OCI-M2 (cell line): ENCODE results near the gene ZNF746.

Experiments
- DNase-seq: peaks from one replicate; lab custom pipeline; 2025; ENCODE audit not compliant: unreplicated experiment; lab: John Stamatoyannopoulos, UW

The ZNF746 gene

DNA sequence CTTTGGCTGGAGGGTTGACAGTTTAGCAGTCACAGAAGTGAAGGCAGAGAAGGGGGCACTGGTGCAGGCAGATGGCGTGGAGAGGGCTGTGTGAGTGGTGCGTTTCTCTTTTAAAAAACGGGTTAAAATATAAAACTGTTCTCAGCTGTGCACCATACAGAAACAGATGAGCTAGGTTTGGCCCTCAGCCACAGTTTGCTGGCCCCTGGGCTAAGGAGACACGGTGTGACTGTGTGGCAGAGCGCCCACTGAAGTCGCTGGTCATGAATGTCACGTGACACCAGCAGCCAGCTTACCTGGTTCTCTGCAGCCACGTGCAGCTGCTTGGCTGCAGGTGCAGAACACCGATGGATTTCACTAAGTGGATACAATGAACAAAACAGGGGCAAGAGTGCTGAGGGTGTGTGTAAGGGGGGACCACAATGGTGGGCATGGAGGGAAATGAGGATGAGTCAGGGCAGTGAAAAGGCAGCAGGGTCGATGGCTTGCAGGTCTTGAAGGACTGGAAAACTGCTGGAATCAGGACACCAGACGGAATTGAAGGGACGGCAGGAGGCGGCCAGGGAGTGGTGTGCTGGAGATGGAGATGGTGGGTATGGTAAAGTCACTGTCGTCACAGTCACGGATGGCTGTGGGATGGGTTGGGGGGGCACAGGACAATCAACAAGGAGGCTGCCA, 7.4 kb downstream of the ZNF746 start:
- no peak for DNase-seq

DNA sequence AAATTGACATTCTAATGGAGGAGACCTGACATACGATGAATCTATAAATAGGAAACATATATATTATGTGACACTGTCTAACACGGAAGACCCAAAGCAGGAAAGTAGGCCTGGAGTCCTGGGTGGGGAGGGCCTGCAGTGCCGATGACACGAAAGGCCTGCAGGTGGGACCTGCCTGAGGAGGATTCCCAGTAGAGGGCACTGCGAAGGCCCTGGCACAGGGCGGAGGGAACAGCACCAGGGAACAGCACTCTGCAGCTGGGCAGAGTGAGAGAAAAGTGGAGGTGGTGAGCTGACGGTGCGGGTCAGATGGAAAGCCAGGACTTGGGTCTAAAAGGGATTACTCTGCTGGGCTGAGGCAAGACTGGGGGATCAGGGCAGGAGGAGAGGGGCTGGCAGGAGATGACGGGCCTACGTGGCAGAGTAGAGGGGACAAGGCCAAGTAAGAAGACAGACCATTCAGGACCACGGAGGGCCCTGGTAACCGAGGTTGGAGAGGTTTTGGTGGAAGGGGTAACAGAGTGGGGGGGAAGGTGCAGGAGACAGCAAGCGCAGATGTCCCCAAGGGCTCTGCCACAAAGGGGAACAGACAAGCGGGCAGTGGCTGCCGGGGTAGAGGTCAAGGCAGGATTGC, 8.1 kb downstream of the ZNF746 start:
- DNase-seq, result no peak

DNA sequence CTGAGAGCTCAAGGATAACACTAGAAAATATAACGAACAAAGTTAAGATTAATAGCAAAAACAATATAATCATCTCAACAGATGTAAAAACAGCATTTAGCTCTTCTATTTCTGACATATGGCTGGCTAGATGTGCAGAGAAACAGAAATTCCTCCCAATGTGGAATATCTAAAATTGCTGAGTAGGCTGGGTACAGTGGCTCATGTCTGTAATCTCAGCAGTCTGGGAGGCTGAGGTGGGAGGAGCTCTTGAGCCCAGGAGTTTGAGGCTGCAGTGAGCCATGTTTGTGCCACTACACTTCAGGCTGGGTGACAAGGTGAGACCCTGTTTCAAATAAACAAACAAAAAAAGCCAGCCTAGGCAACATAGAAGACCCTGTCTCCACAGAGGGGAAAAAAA, 18.0 kb downstream of the ZNF746 start:
- DNase-seq, result no peak

DNA sequence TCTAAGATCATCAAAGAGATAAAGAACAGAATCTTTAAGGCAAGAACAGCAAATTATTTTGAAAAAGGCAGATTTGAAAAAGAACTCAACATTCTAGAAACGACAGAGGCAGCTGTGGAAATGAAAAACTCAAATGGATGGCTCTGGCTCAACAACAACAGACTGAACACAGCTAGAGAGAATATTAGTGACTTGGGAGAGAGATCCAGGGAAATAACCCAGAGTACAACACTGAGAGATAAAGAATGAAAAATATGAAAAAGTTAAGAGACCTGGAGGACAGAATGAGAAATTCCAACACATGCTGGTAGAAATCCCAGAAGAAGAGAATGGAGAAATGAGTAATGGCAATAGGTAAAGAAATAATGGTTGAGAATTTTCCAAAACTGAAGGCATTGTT, 18.9 kb downstream of the ZNF746 start:
- no peak for DNase-seq

DNA sequence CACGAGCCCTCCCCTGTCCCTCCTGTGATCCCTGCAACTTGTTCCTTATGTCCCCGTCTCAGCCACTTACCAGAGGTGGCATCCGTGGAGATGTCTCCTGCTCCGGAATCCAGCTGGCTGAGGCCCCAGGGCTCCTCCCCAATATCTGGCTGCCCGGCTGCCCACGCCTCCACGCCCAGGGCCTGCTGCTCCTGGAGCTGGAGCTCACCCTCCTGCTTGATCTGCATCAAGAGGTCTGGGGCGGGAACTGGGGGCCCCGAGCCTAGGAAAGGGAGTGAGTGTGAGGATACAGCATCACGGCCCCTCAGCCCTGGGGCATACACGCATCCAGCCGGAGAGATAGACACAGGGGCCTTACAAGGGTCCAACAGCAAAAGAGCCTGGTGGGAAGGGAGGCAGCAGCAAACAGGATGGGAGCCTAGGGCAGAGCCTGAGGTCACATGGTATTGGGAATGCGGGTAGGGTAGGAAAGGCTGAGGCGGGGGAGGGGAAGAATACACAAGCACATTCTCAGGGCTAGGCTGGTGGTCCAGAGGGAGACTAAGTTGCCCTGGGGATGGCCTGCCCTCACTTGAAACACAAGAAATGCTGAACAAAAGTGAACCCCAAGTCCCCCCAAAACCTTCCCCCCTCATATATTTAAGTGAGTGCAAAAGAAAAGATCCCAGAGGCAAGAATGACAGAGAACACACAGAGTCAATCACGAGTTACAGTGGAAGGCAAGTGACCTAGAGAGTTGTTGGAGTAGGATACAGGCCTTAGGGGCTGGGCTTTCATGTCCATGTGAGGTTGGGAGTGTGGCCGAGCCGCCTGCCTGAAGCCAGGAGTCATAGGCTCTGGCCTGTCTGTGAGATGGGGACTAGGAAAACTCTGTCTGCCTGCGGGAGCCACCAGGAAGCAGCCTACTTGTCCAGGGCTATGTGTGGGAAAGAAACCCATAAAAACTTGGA, 19.8 kb downstream of the ZNF746 start:
- DNase-seq, result no peak

DNA sequence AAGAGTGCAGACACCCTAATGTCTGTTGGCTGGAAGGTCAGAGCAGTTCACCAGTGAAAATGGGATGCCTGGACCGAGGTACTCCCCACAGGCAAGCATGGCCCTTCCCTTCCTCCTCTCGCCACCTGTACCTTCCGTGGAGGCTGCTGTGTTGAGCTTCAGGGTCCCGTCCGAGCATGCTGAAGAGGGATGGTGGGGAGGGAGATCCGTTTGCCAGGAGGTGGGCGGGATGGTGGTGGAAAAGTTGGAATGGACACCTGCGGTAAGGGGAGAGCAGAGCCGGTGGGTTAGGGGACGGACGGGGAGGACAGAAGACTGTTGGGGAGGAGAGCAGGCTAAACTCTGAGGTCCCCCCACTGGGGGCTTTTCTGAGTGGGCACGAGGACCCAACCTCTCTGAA, 20.8 kb downstream of the ZNF746 start:
- DNase-seq, result no peak

DNA sequence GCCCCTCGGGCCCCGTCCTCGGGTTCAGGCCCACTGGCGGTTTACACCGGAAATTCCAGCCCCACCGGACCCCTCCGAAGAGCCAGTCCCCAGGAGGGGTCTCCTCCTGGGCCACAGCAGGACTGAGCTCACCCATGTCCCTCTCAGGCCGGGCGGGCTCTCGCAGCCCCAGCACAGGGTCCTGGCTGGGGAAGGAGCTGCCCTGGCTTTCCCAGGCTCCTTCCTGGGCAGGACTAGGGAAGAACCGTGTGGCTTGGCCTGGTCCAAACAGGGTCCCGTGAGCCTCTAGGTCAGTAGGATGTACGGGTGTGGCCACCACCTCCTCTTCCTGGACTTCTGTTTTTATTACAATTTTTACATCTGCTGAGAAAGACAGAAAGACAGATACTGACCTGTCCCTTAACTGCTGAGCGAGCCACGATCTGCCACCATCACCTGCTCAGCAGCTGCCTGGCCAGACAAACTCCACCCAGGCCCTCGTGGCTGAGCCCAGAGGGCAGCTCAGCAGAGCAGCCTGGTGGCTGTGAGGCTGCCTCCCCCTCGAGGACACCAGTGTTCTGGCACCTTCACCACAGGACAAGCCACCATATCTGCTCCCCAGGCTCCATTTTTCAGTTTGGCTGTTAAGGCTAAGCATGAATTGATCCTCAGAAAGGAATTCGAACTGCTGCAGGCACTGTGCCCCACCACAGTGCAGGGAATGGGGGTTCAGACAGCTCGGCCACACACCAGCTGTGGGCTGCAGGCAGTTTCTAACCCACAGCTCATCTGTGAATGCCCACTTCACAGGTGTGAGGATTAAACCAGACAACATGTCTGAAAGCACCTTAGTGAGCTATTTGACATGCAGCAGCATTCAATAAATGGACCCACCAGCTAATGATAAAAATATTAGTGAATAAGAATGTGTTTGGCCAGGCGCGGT, 22.2 kb downstream of the ZNF746 start:
- no peak for DNase-seq

DNA sequence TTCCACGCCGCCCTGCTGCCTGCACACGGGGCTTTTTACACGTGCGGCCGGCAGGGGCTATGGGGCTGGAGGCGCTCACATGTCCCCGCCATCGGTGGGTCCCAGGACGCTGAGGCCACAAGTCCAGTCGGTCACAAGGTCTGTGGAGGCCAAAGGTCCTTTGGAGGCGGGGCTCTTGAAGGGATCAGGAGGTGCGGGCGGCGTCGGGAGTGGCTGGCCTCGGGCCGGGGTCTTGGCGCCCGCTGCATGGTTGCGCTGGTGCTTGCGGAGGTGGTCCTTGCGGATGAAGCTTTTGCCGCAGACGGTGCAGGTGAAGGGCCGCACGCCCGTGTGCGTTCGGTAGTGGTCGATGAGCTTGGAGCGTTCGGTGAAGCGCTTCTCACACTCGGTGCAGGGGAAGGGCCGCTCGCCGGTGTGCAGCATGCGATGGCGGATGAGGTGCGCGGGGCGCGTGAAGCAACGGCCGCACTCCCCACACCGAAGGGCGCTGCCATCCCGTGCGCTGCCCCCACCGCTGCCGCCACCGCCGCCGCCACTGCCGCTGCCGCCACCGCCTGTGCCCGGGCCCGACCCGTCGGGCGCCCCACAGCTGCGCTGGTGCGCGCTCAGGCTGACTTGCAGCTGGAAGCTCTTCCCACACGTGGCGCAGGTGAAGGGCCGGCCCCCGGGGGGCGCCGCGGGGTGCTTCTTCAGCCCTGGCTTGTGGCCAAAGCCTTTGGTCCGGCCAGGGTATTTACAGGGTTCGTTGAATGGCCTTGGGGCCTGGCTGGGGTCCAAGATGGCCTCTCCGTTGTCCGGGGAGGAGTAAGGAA, 23.1 kb downstream of the ZNF746 start:
- DNase-seq, result no peak

DNA sequence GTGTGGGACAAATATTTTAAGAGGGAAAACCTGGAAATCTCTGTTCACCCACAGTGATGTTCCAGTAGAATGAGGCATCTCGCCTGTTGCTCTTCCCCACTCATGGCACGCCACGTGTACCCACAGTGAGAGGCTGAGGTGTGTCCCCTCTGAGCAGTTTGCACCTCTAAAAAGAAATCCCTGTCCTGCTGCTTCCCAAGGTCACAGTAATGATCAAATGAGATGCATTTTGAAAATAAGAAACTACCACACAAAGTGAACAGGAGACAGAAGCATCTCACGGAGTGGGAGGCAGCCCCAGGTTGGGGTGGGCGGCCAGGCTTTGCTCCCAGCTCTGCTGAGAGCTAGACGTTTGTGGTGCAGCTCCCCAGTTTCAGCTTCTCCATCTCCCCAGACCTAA, 24.4 kb downstream of the ZNF746 start:
- DNase-seq, result no peak

DNA sequence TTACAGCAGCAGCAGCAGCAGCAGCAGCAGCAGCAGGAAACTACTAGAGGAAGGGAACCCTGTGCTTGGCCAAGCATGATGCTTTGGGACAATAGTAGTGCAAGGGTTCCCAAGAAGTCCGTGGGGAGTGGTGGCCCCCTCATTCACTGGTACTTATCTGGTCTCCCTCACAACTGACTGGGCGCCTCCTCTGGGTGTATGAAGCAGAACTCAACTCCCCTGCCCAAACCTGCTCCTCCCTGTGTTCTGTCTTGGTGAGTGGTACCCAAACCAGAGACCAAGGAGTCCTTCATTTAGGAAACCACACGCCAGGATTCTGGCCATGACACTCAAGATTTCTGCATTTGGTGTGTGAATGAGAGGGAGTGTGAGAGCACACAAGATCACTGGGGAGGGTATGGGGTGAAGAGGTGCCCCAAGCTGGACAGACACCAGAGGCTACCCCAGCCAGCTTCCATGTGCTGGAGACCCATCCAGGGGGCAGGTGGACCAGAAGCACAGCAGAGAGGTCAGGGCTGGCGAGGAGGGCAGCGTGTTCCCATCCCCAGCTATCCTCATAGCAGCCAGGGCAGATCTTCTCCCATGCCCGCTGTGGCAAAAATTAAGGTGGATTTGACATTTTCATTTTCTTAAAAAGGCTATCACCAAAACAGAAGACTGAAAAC, 26.2 kb downstream of the ZNF746 start:
- DNase-seq, result no peak

DNA sequence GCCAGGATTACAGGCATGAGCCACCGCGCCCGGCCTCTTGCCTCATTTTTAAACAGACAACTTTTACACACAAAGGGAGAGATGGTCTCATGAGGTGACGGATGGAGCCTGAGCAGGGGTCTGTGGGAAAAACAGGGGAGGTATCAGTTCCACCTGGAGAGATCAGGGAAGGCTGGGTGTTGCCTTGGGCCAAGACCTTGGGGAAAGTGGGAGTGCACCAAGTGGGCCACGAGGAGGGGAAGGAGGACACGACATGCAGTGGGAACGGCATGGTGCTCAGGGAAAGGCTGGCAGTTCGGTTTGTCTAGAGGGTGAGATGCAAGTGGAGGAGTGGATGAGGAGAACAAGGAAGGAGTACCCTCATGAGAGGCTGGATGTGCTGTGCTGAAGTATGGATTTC, 27.8 kb downstream of the ZNF746 start:
- DNase-seq, result no peak

DNA sequence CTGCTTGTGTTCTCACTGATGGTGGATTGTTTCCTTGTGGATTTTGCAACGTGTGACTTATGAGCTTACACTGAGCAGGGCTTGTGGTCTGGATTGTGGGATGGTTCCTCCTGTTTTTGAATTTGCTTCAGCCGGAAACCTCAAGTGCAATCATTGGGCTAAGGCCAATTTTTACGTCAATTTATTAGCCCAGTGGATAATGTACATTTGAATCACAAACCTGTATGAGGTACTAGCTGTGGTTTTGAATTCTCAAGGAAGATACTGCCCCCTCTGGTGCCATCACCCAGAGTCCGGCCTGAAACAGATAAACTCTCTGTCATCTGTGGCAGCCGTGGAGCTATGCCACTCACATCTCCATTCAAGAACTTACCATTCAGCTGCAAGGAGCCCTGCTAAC, 29.4 kb downstream of the ZNF746 start:
- no peak for DNase-seq

DNA sequence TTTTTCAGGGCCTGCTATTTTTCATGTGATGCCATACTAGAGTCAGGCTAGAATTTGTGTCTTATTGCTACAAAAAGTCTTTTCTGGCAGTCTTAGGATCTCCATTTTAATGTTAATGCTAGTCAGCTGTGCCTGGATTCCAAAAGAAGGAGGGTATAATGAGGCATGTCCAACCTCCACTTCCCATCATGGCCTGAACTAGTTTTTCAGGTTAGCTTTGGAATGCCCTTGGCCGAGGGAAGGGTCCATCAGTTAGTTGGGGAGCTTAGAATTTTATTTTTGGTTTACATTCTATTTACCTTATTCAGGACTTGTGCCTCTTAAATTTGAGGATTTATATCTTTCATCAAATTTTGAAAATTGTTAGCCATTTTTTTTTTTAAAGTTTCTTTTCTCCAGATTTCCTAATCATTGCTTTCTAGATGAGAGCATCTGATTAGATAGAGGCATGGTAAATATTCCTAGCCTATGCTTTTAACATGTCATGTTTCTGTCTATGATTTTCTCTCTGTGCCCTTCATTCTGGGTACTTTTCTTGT, 30.2 kb downstream of the ZNF746 start:
- DNase-seq, result no peak

DNA sequence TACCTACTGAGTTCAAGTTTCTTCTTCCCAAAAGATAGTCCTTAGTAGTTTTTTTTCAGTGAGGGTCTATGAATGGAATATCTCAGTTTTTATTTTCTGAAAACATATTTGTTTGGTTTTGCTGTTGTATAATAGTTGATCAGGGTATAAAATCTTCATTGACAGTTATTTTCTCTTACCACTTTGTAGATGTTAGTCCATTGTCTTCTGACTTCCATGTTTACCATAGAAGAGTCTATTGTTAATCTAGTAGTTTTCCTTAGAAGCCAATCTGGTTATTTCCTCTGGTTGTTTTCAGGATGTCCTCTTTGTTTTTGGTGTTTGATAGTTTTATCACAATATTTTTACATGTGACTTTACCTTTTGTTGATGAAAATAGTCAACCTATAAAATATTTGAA, 31.2 kb downstream of the ZNF746 start:
- no peak for DNase-seq

DNA sequence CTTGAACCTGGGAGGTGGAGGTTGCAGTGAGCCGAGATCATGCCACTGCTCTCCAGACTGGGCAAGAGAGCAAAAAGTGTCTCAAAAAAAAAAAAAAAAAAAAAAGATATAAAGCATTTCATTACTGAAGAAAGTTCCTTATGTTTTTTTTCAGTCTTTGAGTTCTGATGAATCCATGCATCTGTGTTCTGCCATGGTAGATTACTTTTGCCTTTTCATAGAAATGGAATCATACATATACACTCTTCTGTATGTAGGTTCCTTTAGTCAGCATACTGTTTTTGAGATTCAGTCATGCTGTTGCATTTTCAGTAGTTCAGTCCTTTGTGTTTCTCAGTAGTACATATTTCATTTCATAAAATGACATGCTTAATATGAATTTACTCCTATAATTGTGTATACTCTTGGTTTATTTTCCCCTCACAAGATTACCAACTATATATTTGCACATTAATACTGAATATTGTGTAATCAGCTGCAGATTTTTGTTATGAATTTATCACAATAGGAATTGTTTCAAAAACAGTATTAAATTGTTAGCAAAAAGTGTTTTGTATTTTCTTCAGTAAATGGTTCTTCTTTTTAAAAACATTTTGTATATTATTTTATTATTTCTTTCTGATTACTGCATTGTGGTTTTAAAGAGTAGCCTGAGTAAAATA, 34.0 kb downstream of the ZNF746 start:
- DNase-seq, result no peak

DNA sequence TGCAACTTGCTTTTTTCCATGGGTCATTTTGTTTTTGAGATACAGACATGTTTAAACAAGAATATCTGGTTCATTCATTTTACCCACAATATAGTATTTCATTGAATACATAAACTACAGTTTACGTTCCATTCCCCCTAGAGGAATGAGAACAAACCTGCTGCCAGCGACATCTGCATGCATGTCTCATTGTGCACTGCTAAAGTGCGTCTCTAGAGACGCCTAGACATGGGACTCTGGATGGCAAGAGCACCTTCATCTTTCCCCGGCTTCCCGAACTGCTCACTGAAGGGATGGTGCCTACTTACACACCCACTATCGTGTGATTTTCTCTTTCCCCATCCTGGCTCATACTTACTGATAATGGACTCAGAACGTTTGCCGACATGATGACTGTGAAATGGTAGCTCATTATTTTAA, 35.5 kb downstream of the ZNF746 start:
- no peak for DNase-seq

DNA sequence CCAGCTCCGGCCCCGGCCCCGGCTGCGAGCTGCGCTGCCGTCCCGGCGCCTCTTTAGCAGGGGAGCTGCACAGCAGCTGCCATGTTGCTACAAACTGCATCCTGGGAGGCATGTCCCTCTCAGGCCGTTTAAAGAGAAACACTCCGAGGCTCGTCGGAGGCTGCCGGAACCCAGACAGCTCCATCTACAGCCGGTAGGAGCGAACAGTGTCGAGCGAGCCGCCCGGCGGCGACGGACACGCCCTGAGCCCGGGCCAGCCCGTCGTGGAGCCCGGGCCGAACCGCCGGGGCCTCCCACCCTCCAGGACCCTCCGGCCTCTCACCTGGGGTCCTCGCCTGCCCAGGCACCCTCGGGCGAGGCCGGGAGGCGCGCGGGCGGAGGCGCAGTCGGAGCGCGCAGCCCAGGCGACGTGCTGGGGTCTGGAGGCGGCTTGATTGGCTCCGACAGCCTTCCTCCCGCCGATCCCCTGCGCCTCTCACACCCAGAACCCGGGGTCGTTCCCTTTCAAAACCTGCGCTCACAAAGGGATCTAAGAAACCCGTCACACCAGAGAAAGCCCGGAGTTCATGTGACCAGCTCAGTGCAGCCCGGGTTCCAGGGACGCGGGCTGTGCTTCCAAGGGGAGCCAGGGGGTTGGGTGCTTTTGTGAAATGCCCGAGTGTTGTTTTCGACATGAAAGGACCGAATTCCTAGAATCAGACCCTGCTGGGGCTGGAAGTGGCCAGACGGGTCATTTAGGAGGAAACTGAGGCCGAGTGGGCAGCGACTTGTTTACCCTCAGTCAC, 36.9 kb downstream of the ZNF746 start, which contains the start of gene ZNF777:
Gene ZNF777 (minus strand): TSS at position 570 of the 785 bp plus-strand sequence. CDS start 5,040 bp downstream, outside the sequence.
- DNase-seq, result no peak
